ENCODE measurements around the gene AUTS2.
A peak's percentile ranks its signal among the peaks of the same experiment; 100 is the strongest.

The AUTS2 gene

DNA sequence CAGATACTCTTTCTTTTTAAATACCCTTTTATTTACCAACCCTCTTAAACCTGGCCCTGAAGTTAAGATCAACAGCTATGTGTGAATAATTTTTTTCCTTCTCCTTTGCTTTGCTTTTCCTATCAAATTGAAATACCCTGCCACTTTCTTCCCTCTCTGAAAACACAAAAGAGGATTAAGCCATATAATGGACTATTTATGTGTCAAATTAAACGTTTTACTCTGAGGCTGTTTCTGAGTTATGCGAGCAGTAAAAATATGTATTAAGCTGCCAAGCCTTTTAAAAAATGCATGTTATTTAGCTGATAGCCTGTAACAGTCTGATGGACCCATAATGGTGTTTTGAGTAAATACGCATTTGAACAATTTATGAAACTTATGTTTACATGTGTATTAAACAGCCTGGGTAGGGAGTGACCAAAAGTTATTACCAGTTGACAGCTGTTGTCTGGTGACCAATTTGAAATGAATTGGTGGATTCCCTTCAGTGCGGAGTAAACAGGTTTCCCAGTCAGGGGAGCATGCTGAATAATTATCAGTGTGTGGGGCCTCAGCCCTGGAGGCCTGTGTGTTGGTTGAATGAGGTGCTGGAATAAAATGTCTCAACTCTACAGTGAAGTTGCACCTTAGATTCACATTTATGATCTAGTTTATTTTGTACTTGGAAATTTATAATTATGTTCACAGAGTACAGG lies 89.6 kb downstream of the AUTS2 start:
- no peak for DNase-seq (ENCODE audit: low spot score)

DNA sequence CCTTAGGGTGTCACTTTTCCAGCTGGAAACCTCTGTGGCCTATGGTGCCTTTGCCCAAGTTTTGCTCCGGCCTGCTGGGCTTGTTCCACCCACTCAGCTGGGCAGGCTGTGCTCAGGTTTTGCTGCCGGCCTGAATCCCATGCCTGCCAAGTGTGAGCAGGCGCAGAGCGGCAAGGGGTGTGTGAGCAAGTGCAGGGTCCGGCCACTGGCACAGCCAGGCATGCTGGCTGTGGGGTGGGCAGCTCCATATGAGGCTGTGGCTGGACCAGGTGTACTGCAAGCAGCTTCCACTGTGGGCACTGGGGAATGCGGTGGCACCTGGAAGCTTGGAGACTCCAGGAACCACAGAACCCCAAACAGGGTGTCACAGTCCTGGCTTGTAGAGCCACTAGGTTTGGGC lies 92.1 kb downstream of the AUTS2 start:
- DNase-seq (ENCODE audit: low spot score), result no peak

DNA sequence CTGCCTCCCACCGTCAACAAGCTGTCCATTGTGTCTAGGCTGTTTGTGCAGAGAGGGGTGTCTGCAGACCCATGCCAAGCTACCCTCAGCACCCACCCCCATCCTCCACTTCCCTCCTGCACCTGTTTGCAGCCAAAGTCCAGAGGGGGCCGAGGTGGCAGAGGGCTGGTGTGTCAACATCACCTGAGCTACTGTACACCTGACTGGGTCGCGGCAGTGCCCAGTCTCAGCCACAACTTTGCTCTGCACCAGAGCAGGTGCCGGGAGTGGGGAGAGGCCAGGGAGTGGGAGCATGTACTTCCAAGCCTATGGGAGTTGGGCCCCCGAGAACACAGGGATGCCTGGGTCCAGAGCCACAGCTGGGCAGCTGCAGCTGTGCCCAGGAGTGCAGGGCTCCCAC lies 93.1 kb downstream of the AUTS2 start:
- no peak for DNase-seq (ENCODE audit: low spot score)

DNA sequence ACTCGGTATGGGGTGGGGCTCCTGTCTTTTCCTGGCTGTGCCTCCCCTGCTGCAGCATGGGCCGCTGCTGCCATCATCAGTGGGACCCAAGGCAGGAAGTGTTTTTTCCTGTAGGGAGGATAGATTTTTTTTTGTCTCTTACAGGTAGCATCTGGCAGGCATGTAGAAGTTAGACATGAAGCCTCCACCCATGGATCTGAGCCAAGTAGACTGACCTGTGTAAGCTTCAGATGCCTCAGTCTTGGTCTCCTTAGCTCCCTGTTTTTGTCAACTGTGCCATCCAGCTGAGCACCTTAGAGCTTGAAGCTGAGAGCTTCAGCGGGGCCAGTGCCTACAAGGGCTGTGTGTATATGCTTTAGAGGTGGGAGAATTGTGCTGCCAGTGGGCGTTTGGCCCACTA lies 93.5 kb downstream of the AUTS2 start:
- no peak for DNase-seq (ENCODE audit: low spot score)

DNA sequence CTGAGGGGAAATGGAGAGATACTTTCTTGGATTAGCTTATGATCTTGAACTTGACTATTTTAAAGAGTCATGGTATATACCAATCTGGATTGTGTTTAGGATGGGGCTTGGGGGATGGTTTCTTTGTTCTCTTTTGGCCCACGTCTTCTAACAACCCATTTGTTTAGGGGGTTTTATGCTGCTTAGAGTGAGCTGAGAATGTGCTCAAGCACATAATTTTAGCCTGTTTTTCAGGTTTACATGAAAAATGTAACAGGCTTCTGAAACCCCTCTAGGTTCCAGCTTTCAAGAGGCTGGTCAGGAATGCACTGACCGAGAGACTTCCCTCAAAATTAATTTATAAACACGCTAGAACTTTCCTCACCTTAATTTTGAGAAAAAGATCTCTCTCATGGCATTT lies 94.3 kb downstream of the AUTS2 start:
- DNase-seq (ENCODE audit: low spot score), result no peak

DNA sequence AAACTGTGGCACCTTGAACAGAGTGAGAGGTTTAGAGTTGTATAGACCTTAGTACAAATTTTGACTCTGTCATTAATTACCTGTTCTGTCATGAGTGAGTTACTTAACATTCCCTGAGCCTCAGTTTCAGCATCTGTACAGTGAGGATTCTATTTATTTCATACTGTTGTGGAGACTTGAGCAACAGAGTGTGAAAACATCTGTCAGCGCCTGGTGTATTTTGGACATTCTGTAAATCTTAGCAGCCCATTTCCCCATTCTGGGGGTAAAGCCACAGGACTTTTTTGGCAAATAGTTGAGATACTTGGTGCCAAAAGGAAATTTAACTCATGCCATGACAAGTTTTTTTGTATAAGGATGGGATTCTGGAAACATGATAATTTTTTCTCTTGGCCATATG lies 94.8 kb downstream of the AUTS2 start:
- DNase-seq (ENCODE audit: low spot score), result no peak

DNA sequence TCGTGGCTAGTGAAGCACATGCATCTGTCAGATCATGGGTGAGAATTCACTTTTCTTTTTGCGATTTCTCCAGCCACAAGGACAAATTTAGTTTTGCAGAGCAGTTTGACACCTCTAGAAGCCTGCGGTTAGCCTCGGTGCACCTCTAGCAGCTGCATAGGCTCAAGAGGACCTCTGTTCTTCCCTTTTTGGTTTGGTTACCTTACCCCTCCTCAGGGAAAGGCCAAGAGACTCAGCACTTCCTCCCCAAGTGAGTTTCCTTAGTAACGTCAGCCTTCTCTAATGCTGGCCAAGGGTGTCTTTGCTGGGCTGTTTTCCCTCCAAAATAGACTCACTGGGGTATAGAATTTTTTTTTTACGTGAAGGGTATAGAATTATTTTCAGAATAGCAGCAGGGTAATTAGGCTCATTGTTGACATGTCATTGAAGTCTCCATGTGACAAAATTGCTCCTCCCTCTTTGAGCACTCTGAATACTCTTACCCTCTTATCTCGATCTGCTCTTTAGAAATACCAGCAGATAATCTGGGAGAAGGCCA lies 97.8 kb downstream of the AUTS2 start:
- DNase-seq (ENCODE audit: low spot score), result no peak

DNA sequence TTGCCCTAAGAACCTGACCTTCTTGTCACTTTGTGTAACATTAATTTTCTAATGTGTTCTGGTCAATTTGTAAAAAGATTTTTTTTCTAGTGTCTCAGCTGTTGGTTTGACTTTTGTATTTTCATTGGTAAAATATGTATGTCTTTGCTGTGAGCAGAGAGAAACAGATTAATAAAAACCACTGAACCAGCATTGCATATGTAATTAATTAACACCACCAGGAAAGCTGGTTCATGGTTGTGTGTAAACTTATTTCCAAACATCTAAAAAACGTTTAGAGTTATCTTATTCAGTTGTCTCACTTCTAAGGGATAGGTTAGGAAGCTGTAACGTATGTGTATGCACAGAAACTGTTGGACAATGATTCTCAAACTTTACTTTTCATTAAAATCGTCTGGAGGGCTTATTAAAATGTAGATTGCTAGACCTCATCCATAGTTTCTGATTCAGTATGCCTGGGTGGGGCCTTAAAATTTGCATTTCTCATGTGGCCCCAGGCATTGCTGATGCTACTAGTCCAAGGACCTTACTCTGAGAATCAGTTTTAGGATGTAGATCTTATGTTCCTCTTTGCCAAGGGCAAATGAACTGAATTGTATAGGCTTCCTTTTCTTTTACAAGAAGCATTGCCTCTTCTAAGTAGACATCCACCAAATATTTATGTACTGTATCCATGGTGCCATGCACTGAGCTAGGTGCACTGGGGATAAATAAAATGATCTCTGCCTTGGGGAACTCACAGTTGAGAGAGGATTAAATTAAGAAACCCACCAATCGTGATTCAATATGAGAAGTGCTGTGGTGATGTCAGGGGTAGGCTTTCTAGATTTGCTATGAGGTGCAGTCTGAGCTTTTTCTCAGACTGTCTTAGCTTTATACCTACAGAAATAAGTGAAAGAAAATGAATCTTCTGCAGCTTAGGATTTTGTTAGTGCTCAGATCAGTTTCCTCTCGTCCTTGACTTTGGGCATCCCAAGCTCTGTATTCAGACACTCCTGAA lies 98.7 kb downstream of the AUTS2 start:
- no peak for DNase-seq (ENCODE audit: low spot score)

DNA sequence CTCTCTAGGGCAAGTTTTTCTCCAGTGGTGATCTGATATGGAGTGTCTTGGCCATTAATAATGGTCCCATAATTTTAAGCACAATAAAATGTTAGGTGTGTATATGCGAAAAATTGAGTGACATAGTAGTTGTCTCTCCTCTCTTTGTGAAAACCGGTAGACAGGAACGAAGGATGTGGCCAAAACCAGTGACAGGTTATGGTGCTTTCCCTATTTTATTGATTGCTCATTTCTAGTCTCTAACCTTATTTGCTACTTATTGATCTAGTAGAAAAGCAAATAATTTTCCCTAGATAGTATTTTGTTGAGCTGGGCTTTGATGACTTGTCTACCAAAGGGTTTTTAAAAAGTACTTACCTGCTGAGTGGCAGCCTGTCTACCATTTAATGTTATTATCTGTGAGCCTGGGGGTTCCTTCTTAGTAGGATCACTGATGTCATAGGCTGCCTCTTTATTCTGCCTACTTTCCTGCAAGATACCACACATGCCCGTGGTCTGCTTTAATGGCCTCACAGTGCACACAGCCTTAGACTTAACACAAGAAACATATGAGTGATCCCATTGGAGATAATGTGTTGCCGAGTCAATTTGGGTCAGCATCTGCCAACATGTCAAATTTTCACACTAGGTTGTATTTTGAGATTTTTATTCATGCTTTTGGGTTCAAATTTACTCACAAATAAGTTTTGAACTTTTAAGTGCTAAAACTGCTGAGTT lies 100.0 kb downstream of the AUTS2 start:
- DNase-seq (ENCODE audit: low spot score), result no peak

DNA sequence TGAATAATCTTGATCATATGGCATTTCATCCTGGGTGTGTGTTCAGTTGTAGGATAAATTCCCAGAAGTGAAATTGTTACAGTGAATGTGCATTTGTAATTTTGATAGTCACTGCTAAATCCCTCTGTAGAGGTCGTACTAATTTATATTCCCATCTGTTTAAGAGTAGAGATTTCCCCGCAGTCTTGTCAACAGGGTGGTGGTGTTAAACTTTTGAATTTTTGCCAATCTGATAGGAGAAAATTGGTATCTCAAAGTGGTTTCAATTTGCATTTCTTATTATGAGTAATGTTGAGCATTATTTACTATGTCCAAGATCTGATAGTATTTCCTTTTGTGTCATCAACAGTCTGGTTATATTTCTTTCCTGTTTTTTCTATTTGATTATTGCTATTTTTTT lies 101.7 kb downstream of the AUTS2 start:
- no peak for DNase-seq (ENCODE audit: low spot score)

DNA sequence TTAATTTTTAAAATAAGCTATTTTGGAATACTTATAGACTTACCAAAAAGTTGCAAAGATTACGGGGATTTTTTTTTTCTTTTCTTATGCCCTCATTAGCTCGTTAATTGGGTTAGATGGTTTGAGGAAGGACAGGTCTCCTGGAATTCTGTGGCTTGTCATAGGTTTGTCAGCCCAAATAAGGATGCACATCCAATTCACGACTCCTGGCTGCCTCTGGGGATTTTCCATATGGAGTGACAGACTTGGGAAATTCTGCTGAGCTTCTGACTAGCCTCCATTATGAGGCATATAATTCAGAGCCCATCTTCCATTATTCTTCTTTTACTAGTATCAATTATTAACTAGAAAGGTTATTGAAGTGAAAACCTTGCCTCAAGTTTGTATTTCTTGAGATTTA lies 102.1 kb downstream of the AUTS2 start:
- no peak for DNase-seq (ENCODE audit: low spot score)

DNA sequence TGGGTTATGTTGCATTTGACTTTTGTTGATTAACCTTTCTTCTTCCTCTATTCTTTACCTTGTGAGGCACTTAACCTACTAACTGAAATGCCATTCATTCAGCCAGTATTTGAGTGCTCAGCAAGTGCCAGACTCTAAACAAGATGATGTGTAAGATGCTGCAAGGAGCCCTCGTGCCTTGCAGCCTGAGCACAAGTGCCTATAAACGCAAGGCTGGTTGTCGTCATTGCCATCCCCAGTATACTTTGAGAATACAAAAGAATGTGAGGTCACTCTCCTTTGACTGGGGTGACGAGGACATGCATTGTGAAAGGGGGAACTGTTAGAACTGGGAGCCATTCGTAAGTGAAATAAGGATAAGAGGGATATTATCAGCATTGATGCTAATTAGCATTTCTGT lies 103.0 kb downstream of the AUTS2 start:
- no peak for DNase-seq (ENCODE audit: low spot score)

DNA sequence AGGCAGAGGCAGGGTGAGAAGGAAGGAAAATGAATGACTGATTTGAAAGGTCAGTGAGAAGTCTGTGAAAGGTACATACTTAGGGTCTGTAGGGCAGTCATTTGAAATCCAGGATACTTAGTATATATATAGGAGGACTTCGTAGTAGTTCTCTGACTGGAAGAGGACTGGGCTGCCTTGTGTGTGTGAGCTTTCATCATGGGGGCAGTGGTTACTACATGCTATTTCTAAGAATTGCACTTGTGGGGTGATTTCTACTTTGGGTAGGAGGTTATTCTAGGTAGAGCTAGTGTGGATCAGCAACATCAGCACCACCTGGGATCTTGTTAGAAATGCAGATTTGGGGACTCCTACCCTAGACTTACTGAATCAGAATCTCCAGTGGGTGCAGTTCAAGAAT lies 104.1 kb downstream of the AUTS2 start:
- no peak for DNase-seq (ENCODE audit: low spot score)

DNA sequence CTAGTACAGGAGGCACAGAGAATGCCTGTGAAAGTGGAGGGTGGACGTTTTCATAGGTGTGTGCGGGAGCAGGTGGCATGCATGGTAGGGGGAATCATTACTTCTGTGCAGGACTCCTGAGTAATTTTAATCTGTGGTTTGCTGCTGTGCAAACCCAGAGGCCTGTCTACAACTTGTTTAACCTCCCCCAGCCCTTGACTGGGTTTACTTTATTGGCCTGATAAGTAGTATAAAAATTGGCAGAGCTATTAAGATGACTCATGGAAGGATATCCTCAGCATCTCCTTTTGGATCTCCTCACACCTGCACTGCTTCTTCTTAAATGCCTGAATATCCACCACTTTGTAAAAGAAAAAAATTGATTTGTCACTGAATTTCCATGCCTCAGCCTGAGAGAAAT lies 104.8 kb downstream of the AUTS2 start:
- DNase-seq (ENCODE audit: low spot score), result no peak

DNA sequence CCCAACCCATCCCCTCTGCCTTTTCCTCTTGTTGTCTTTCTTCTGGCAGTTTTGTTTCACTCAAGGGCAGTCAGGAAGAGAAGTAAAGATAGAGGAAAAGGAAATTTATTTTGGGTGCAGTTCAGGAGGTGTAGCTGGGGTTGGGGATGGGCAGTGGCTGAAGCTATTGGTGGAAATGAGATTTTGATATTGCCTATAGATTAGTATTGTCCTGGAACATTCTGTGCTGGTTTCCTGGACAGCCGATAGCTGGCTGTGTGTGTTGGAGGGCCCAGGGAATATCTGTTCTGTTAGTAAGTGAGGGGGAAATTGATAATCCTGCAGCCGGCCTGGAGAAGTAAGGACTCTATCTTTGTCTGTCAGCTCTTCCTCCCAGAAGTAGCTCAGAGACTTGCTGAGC lies 107.8 kb downstream of the AUTS2 start:
- DNase-seq (ENCODE audit: low spot score), result no peak

DNA sequence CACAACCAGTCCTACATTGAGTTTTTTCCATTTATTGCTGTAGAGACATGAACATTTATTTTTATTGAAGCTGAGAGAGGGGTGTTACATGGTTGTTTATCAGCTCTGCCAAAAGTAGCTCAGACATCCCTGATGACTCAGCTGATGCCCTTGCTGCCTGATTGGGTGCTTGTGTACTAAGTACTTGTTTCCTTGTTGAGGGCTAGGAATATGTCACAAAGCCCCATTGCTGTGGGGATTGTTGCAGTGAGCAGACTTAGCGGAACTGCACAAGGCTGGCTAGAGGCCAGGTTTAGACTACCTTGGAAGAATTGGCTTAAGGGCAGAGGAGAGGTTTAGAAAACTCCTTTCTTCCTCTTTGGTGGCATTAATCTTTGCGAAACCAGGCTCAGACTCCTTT lies 110.6 kb downstream of the AUTS2 start:
- DNase-seq (ENCODE audit: low spot score), result peak; percentile 43

DNA sequence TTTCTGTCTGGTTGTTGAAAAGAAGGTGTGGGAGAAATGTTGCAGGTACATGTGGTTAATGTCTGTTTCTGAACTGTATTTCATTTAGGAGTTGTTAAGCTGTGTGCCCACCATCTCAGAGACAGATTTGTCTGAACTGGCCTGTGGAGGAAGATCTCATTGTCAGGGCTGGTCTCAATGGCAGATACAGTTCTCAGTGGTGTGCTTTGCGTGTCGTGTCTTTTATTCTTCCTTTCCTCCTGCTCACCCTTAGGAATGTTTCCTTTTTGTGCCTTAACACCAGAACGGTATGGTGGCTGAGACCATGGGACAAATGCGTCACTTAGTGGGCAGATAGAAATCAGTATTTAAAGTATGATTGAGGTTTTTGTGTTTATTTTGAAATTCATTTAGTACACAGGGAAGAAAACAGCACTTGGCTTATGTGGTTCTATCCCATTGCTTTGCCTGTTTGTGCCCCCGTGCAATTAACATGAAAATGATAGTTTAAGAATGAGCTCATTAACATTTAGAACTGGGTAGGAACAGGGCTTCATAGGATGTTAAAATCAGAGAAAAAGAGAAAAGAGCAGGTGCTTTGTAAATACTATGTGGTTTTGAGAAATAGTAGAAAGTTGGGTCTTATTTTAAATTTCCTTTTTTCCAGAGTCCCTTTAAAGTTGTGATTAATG lies 112.6 kb downstream of the AUTS2 start:
- no peak for DNase-seq (ENCODE audit: low spot score)

DNA sequence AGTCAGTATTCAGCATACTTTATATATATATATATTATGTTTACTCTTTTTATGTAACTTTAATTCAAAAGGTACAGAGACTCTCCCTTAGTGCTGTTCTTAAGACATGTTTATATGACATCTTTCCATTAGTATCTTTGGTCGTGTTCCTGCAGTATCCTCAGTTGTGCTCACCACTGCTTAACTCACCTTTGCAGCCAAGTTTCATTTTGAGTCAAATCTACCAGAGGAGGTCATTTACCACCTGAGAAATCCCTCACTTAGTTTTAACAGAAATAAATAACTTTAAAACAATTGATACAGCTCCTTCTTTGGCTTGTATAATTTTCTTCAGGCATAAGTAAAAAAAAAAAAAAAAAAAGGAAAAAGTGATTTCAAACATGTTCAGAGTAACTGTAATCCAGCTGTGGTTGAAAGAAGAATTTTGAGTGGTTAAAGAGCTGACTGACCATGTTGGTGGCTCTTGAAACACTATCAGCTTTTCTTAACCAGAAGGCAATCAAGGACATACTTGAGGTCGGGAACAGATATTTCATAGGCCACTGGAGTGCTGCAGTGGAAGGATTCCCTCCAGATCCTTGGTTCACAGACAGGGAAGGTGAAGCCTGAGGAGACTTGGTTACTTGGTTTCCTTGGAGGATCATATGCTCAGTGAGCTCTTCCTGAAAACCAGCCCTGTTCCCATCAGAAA lies 116.8 kb downstream of the AUTS2 start:
- DNase-seq (ENCODE audit: low spot score), result no peak

DNA sequence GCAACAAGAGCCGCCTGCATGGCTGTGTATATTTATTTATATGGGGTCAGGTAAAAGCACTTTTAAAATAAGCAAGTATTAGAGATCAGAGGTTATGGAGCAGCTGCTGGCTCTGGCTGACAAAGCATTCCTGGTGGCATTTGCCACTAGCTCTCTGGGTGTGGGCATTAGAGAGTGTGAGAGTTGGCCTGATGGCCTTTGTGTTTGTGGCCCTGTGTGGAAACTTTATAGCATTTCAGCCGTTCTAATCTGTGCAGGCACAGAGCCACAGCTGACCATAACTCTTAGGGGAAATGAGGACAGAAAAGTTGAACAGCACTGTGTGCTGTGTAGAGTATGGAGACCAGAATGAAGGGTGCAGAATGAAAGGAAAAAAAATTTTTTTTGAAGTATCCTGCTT lies 118.9 kb downstream of the AUTS2 start:
- DNase-seq (ENCODE audit: low spot score), result no peak

DNA sequence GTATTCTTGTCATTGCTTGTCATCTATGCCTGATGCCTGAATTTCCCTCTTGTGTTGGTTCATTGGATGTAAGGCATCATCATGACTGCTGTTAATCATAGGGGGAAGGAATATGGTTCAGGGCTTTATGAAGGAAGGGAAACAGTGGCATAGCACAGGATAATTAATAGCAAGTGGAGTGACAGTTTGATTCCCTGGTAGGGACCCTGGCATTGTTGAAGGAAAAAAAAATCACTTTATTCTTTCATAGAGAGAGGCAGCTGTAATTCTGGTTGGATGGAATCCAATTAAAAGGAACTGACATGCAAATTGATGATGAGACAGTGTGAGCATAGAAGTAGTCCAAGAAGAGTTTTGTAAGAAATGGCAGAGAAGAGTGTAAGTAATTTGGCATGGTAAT lies 121.4 kb downstream of the AUTS2 start:
- no peak for DNase-seq (ENCODE audit: low spot score)

DNA sequence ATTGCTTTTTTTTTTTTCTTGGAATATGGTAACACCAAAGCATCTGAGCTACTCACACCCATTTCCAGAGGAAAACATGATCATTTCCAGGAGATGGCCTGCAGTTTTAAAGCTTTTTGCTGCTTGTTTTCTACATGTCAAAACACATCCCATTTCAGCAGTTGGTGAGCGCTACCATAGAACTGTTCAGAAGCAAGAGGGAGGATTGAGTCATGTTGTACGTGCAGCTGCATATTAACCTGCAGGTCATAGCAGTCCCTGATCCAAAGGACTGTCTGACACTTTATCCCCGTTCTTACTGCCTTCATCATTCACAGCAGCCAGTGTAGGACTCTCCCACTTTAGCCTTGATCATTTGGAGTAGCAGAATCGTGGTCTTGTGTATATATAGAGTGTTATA lies 124.6 kb downstream of the AUTS2 start:
- DNase-seq (ENCODE audit: low spot score), result no peak

All from kidney capillary endothelial cell (primary cell).